Mesenchymal stem cell (in vitro differentiated cells and primary cell): ENCODE data around the gene TRPM2.

ENCODE experiments used
- DNase-seq: peaks from one replicate; pipeline ENCODE4 v3.0.0-alpha.2; 2013
- H2AFZ ChIP-seq: one replicate; pipeline ENCODE4 v1.6.1; 2013; ENCODE audit warnings: low read depth, mild to moderate bottlenecking, control low read depth, inconsistent platforms, low read length, moderate library complexity
- H2AK5ac ChIP-seq: 2 replicates; pipeline ENCODE4 v1.6.1; 2013; ENCODE audit warnings: low read length, moderate library complexity, mild to moderate bottlenecking, inconsistent platforms; ENCODE audit not compliant: severe bottlenecking
- H2BK120ac ChIP-seq: one replicate; pipeline ENCODE4 v1.6.1; 2013; ENCODE audit warnings: low read depth, mild to moderate bottlenecking, inconsistent platforms, low read length, moderate library complexity
- H2BK12ac ChIP-seq, 2 experiments: one replicate each; pipeline ENCODE4 v1.6.1; 2013; ENCODE audit warnings: inconsistent platforms in 2 of 2, low read length in 2 of 2, mild to moderate bottlenecking in 2 of 2, moderate library complexity in 2 of 2, control low read depth in 1 of 2
- H2BK15ac ChIP-seq: one replicate; pipeline ENCODE4 v1.6.1; 2013; ENCODE audit warnings: mild to moderate bottlenecking, low read depth, inconsistent platforms; ENCODE audit not compliant: poor library complexity, severe bottlenecking
- H2BK5ac ChIP-seq: 2 replicates; pipeline ENCODE4 v1.6.1; 2013; ENCODE audit warnings: low read depth, mild to moderate bottlenecking, low read length, control low read depth, inconsistent platforms; ENCODE audit not compliant: poor library complexity, severe bottlenecking
- H3K14ac ChIP-seq, 2 experiments: one replicate each; pipeline ENCODE4 v1.6.1; 2013; ENCODE audit warnings: inconsistent platforms in 2 of 2, low read length in 2 of 2, control low read depth in 1 of 2, mild to moderate bottlenecking in 1 of 2, moderate library complexity in 1 of 2
- H3K18ac ChIP-seq, 2 experiments: one replicate each; pipeline ENCODE4 v1.6.1; 2013; ENCODE audit warnings: inconsistent platforms in 2 of 2, low read length in 2 of 2, control low read depth in 1 of 2, low read depth in 1 of 2, mild to moderate bottlenecking in 1 of 2
- H3K23ac ChIP-seq, 2 experiments: one replicate each; pipeline ENCODE4 v1.6.1; 2013; ENCODE audit warnings: inconsistent platforms in 2 of 2, low read length in 2 of 2, mild to moderate bottlenecking in 2 of 2, moderate library complexity in 2 of 2, control low read depth in 1 of 2
- H3K27ac ChIP-seq: 2 replicates; pipeline ENCODE4 v1.5.1; 2013; ENCODE audit warnings: mild to moderate bottlenecking, moderate library complexity, low read length, control low read depth, inconsistent platforms; ENCODE audit not compliant: poor library complexity, severe bottlenecking
- H3K27me3 ChIP-seq, 2 experiments: 2 replicates each; pipeline versions ENCODE4 v1.6.1 to v1.7.0; 2013; ENCODE audit warnings: low read length in 2 of 2, mild to moderate bottlenecking in 2 of 2, moderate library complexity in 2 of 2, control low read depth in 1 of 2, inconsistent platforms in 1 of 2; ENCODE audit not compliant: control insufficient read depth in 1 of 2, insufficient read depth in 1 of 2
- H3K36me3 ChIP-seq, 2 experiments: 2 replicates each; pipeline versions ENCODE4 v1.6.1 to v1.7.0; 2013; ENCODE audit warnings: low read length in 2 of 2, control low read depth in 1 of 2, inconsistent platforms in 1 of 2, low read depth in 1 of 2, mild to moderate bottlenecking in 1 of 2; ENCODE audit not compliant: insufficient read depth in 2 of 2, control insufficient read depth in 1 of 2
- H3K4ac ChIP-seq, 2 experiments: one replicate each; pipeline ENCODE4 v1.6.1; 2013; ENCODE audit warnings: inconsistent platforms in 2 of 2, low read length in 2 of 2, mild to moderate bottlenecking in 2 of 2, moderate library complexity in 2 of 2, control low read depth in 1 of 2, low read depth in 1 of 2
- H3K4me1 ChIP-seq: 2 replicates; pipeline ENCODE4 v1.6.1; 2013; ENCODE audit warnings: low read depth, low read length, control low read depth; ENCODE audit not compliant: control insufficient read depth, insufficient read depth
- H3K4me2 ChIP-seq: 2 replicates; pipeline ENCODE4 v1.6.1; 2013; ENCODE audit warnings: low read length, mild to moderate bottlenecking, inconsistent platforms; ENCODE audit not compliant: poor library complexity, severe bottlenecking
- H3K4me3 ChIP-seq, 2 experiments: 2 replicates each; pipeline versions ENCODE4 v1.5.1 to v1.7.0; 2013; ENCODE audit warnings: low read length in 2 of 2, mild to moderate bottlenecking in 2 of 2, control low read depth in 1 of 2, low read depth in 1 of 2; ENCODE audit not compliant: insufficient read depth in 1 of 2
- H3K79me1 ChIP-seq: replicated peaks from 2 replicates; pipeline ENCODE4 v1.6.1; 2013; ENCODE audit warnings: mild to moderate bottlenecking, control low read depth, low read length, inconsistent platforms; ENCODE audit not compliant: poor library complexity, severe bottlenecking
- H3K9ac ChIP-seq: 2 replicates; pipeline ENCODE4 v1.7.0; 2013; ENCODE audit warnings: mild to moderate bottlenecking, low read length, moderate library complexity
- H3K9me3 ChIP-seq: 2 replicates; pipeline ENCODE4 v1.7.0; 2013; ENCODE audit warnings: mild to moderate bottlenecking, low read length; ENCODE audit not compliant: control insufficient read depth
- H4K8ac ChIP-seq: one replicate; pipeline ENCODE4 v1.6.1; 2013; ENCODE audit warnings: inconsistent platforms, mild to moderate bottlenecking, low read length, moderate library complexity
- H4K91ac ChIP-seq: one replicate; pipeline ENCODE4 v1.6.1; 2013; ENCODE audit warnings: mild to moderate bottlenecking, low read length, inconsistent platforms
- WGBS: methylation state at CpG from one replicate; pipeline ENCODE4 v1.1.7; 2013; ENCODE audit warnings: mixed read lengths; 5-methylcytosine and 5-hydroxymethylcytosine counted together

TRPM2 gene

DNA sequence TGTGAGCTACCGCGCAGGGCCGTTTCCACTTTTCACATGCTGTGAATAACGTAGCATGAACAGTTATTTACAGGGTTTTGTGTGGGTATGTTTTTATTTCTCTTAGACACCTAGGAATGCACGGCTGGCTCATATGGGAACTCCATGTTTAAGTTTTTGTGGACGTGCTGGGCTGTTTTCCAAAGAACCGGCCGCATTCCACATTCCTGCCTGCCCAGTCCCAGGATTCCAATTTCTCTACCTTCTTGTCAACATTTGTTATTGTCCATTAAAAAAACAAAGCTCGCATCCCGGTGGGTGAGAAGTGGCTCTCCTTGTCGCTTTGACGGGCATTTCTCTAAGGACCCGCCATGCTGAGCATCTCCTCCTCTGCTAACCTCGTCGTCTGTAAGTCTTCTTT is 54.8 kb downstream of the TRPM2 start:
- Histone ChIP-seq H3K4me3 (no peak overlapping the region), H2BK120ac (no peak overlapping the region), H2AK5ac (no peak overlapping the region), H2AFZ (no peak overlapping the region), H2BK5ac (no peak overlapping the region), H3K27me3 (no peaks in the 10 kb centered on the region), H3K9ac (no peak overlapping the region), H3K23ac (no peak overlapping the region), H3K4ac (no peak overlapping the region), H2BK15ac (no peak overlapping the region), H2BK12ac (no peak overlapping the region), H3K36me3 (no peaks in the 10 kb centered on the region), H3K14ac (no peak overlapping the region), H3K9me3 (no peaks in the 10 kb centered on the region), H3K79me1 (no peaks in the 10 kb centered on the region), H3K18ac (no peak overlapping the region), H3K27ac (no peak overlapping the region), H3K4me2 (no peak overlapping the region), H4K91ac (no peak overlapping the region), H4K8ac (no peak overlapping the region), H3K4me1 (peaks cover 4% of the 10 kb centered on the region)
- no peak for DNase-seq
- 91% methylated on average over 15 of the region's 15 CpGs for WGBS

DNA sequence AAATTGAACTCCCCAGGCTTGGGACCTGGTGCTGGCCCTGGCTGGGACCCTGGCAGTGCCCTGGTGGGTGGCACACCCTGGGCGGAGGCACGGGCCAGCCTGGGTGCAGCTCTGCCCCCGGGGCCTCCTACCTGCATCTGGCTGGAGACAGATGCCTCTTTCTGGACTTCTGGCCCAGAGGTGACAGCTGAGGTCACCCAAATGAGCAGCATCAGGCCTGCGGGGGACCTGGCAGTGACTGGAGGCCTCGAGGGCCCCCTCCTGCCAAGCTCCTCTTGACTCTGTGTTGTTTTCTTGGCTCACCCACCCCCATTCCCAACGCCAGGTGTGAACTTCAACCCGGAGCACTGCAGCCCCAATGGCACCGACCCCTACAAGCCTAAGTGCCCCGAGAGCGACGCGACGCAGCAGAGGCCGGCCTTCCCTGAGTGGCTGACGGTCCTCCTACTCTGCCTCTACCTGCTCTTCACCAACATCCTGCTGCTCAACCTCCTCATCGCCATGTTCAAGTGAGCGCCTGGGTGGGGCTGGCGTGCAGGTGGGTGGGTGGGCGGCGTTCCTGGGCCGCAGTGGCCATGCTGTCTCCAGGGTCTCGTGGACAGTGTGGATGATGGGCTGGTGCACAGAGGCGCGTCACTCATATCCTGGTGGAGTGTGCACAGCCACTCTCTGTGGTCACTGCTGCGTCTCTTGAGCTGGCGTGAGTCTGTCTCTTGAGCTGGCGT is 60.3 kb downstream of the TRPM2 start:
- Histone ChIP-seq H3K18ac (no peak overlapping the region), H2AFZ (no peak overlapping the region), H4K8ac (no peak overlapping the region), H3K79me1 (no peaks in the 10 kb centered on the region), H3K9ac (no peak overlapping the region), H3K36me3 (no peaks in the 10 kb centered on the region), H2BK5ac (no peak overlapping the region), H3K27me3 (peaks cover 0 to 10% of the 10 kb centered on the region in 2 experiments), H4K91ac (no peak overlapping the region), H3K9me3 (no peaks in the 10 kb centered on the region), H3K4me3 (no peak overlapping the region), H2BK120ac (no peak overlapping the region), H3K4ac (no peak overlapping the region), H3K4me1 (no peaks in the 10 kb centered on the region), H2BK12ac (no peak overlapping the region), H2BK15ac (no peak overlapping the region), H3K27ac (no peak overlapping the region), H2AK5ac (no peak overlapping the region), H3K14ac (no peak overlapping the region), H3K23ac (peak overlapping the region in 1 of 2 experiments; percentile 18), H3K4me2 (no peak overlapping the region)
- no peak for DNase-seq
- 93% methylated on average over 27 of the region's 27 CpGs for WGBS

DNA sequence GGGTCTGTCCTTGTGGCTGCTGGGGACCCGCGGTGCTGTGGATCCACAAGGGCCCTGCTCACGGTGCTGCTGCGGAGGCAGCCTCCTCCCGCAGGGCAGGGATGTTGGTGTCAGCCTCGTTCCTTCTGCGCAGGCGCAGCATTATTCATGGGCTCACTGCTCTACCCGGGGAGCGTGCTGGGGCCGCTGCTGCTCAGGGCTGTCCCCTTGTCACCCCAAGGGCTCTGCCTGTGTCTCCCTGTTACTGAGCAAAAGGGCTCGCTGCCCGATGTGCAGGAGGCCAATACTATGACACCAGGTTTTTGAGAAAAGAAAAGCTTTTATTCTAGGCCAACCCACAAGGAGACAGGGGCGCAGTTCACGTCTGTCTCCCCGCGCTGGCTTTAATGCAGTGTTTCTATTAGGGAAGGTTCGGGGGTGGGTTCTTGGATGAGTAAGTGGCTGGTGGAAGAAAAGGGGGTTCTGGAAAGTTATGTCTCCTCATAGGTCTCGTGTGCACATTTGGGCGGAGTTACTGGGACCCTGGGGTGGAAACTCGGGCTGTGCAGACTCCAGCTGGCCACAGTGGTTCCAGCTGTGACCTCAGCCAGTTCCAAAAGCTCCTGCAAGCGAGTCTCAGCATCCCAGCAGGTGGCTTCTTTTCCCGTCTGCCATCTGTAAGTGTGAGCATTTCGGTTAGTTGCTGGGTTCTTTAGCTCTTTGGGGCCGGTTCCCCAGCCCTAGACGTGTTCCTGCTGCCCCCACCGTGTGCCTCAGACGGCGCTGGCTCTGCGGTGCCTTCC is 61.1 kb downstream of the TRPM2 start:
- Histone ChIP-seq H3K9ac (no peak overlapping the region), H2BK120ac (no peak overlapping the region), H2AK5ac (no peak overlapping the region), H3K27me3 (peaks cover 0 to 10% of the 10 kb centered on the region in 2 experiments), H4K91ac (no peak overlapping the region), H3K14ac (no peak overlapping the region), H3K36me3 (no peaks in the 10 kb centered on the region), H3K27ac (no peak overlapping the region), H3K79me1 (no peaks in the 10 kb centered on the region), H3K18ac (no peak overlapping the region), H4K8ac (no peak overlapping the region), H2BK12ac (no peak overlapping the region), H3K4ac (no peak overlapping the region), H3K4me1 (no peaks in the 10 kb centered on the region), H3K4me2 (no peak overlapping the region), H2BK15ac (no peak overlapping the region), H3K4me3 (no peak overlapping the region), H2AFZ (no peak overlapping the region), H3K9me3 (no peaks in the 10 kb centered on the region), H2BK5ac (no peak overlapping the region), H3K23ac (no peak overlapping the region)
- DNase-seq, result no peak
- 85% methylated on average over 30 of the region's 30 CpGs for WGBS
